Measurements from ENCODE around the gene LBH. TPM values are rescaled to one million over a fixed set of nuclear protein-coding genes. Genes with fewer than 3 reads are reported as not detected.

Gene LBH
- total RNA-seq, 1 donor from 2014 or later = 133 TPM

GRCh38 chr2:30249354-30249753, 18.0 kb downstream of the LBH start:
- intact Hi-C loops (cut with DNase I) = no loop called here
- no peak for ATAC-seq
- DNase-seq (ENCODE audit: missing footprints) = no peak

GRCh38 chr2:30250421-30250820, 19.1 kb downstream of the LBH start:
- DNase-seq (ENCODE audit: missing footprints) = no peak
- intact Hi-C loops (cut with DNase I) = loop anchor here (5.0 kb wide), 1 partner anchor 52 kb away; no protein-coding TSS in a partner anchor
- ATAC-seq = no peak

- DNase-seq (ENCODE audit: missing footprints) = no peak
- intact Hi-C loops (cut with DNase I) = loop anchor here (5.0 kb wide), 1 partner anchor 49 kb away; no protein-coding TSS in a partner anchor
- peak; percentile 80 for ATAC-seq
These were observed 21.7 kb downstream of the LBH start for GRCh38 chr2:30252723-30253701.

- intact Hi-C loops (cut with DNase I) = loop anchor here (5.0 kb wide), 1 partner anchor 48 kb away; no protein-coding TSS in a partner anchor
- ATAC-seq (no peak), DNase-seq (ENCODE audit: missing footprints) (no peak)
These were observed 22.7 kb downstream of the LBH start for GRCh38 chr2:30253873-30254684.

GRCh38 chr2:30254685-30255001, 23.3 kb downstream of the LBH start:
- ATAC-seq = no peak

GRCh38 chr2:30255026-30255425, 23.7 kb downstream of the LBH start:
- DNase-seq (ENCODE audit: missing footprints) (no peak), ATAC-seq (no peak)
- intact Hi-C loops (cut with DNase I) = no loop called here

More at GRCh38 chr2:30254685-30255001, 23.3 kb downstream of the LBH start:
- no peak for DNase-seq (ENCODE audit: missing footprints)
- intact Hi-C loops (cut with DNase I) = loop anchor here (5.0 kb wide), 1 partner anchor 48 kb away; no protein-coding TSS in a partner anchor

- ATAC-seq = peak; percentile 43
- DNase-seq (ENCODE audit: missing footprints) = no peak
- intact Hi-C loops (cut with DNase I) = no loop called here
These were observed 24.4 kb downstream of the LBH start for GRCh38 chr2:30255466-30256408.

- ATAC-seq (no peak), DNase-seq (ENCODE audit: missing footprints) (no peak)
- intact Hi-C loops (cut with DNase I) = no loop called here
These were observed 26.2 kb downstream of the LBH start for GRCh38 chr2:30257266-30258214.

- intact Hi-C loops (cut with DNase I) = no loop called here
- no peak for ATAC-seq
- no peak for DNase-seq (ENCODE audit: missing footprints)
These were observed 27.7 kb downstream of the LBH start for GRCh38 chr2:30259071-30259470.

GRCh38 chr2:30259827-30260679, 28.7 kb downstream of the LBH start:
- ATAC-seq = no peak
- no peak for DNase-seq (ENCODE audit: missing footprints)
- intact Hi-C loops (cut with DNase I) = no loop called here

GRCh38 chr2:30260941-30261340, 29.6 kb downstream of the LBH start:
- ATAC-seq (no peak), DNase-seq (ENCODE audit: missing footprints) (no peak)
- intact Hi-C loops (cut with DNase I) = no loop called here

GRCh38 chr2:30261695-30262211, 30.4 kb downstream of the LBH start:
- ATAC-seq (no peak), DNase-seq (ENCODE audit: missing footprints) (no peak)
- intact Hi-C loops (cut with DNase I) = no loop called here

GRCh38 chr2:30262716-30263309, 31.5 kb downstream of the LBH start:
- intact Hi-C loops (cut with DNase I) = no loop called here
- DNase-seq (ENCODE audit: missing footprints) (no peak), ATAC-seq (no peak)

- intact Hi-C loops (cut with DNase I) = no loop called here
- no peak for DNase-seq (ENCODE audit: missing footprints)
- no peak for ATAC-seq
These were observed 32.9 kb downstream of the LBH start for GRCh38 chr2:30264274-30264673.

GRCh38 chr2:30265052-30266015, 34.0 kb downstream of the LBH start:
- DNase-seq (ENCODE audit: missing footprints) (no peak), ATAC-seq (no peak)
- intact Hi-C loops (cut with DNase I) = no loop called here
